Measurements from ENCODE around the gene HSPA1A. TPM values are rescaled to one million over a fixed set of nuclear protein-coding genes. Genes with fewer than 3 reads are reported as not detected.
"Not testable (repeated sequence)": the region's sequence is repeated elsewhere in the genome, so short reads cannot be mapped to it uniquely, and the experiment has no call there.

The HSPA1A gene
- total and polyA plus RNA-seq, 11 donors = 157 to 412 (median 196) TPM

DNA sequence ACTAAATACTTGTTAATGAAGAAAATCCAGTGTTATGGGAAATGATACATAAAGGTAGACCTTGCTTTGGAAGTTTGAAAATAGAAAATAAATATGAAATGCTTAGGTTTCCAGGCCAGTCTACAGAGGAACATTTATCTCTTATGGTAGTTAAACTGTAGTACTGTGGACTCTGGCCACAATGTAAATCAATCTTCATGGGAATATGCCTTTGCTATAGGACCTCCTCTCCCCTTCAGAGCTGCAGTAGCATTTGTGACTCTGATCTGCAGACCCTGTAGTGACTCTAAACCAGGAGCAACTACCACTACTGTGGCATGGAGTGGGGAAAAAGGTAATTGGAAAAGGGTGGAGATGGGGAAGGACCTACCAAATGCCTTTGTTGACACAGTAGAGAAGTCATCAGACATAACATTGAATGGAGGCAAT lies 4.5 kb downstream of the HSPA1A start:
- Histone ChIP-seq H3K9me3 (no peaks in the 10 kb centered on the region), H3K36me3 (peaks cover 0 to 3% (median 0%) of the 10 kb centered on the region in 9 donors), H3K4me3 (peak overlapping the region in 7 of 12 donors; percentile 58 to 70 (median 65)), H3K27ac (peak overlapping the region; percentile 33 to 100 (median 98)), H3K4me1 (peaks cover 0 to 64% (median 45%) of the 10 kb centered on the region in 12 donors), H3K27me3 (no peaks in the 10 kb centered on the region)
- intact Hi-C loops (cut with DNase I) = loop anchor here in 1 of 10 donors (5.0 kb wide), 1 partner anchor 88 kb away; no protein-coding TSS in a partner anchor
- DNase-seq = no peak
- ATAC-seq = no peak
- TF ChIP-seq, protein P1, sequence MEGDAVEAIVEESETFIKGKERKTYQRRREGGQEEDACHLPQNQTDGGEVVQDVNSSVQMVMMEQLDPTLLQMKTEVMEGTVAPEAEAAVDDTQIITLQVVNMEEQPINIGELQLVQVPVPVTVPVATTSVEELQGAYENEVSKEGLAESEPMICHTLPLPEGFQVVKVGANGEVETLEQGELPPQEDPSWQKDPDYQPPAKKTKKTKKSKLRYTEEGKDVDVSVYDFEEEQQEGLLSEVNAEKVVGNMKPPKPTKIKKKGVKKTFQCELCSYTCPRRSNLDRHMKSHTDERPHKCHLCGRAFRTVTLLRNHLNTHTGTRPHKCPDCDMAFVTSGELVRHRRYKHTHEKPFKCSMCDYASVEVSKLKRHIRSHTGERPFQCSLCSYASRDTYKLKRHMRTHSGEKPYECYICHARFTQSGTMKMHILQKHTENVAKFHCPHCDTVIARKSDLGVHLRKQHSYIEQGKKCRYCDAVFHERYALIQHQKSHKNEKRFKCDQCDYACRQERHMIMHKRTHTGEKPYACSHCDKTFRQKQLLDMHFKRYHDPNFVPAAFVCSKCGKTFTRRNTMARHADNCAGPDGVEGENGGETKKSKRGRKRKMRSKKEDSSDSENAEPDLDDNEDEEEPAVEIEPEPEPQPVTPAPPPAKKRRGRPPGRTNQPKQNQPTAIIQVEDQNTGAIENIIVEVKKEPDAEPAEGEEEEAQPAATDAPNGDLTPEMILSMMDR (IDR thresholded peaks at IDR 0.05) = no peak
- TF ChIP-seq POLR2A (IDR thresholded peaks at IDR 0.05) = no peak

DNA sequence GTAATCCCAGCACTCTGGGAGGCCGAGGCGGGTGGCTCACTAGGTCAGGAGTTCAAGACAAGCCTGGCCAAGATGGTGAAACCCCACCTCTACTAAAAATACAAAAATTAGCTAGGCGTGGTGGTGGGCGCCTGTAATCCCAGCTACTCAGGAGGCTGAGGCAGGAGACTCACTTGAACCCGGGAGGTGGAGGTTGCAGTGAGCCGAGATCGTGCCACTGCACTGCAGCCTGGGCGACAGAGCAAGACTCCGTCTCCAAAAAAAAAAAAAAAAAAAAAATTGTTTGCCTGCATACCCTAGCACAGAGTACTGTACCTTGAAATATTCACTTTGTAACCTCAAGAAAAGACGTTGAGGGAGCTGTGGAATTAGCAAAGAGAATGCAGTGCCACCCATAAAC lies 5.1 kb downstream of the HSPA1A start:
- H3K27ac ChIP-seq = peak overlapping the region; percentile 93 to 100 (median 99)
- not testable (repeated sequence) for DNase-seq, ATAC-seq, H3K36me3 ChIP-seq, H3K9me3 ChIP-seq, H3K27me3 ChIP-seq
- 88 to 92% (median 91%) methylated on average over 10 of the region's 10 CpGs for WGBS, 4 donors
- intact Hi-C loops (cut with DNase I) = loop anchor here in 1 of 10 donors (5.0 kb wide), 1 partner anchor 88 kb away; no protein-coding TSS in a partner anchor
- peaks cover 0 to 65% (median 45%) of the 10 kb centered on the region in 12 donors for H3K4me1 ChIP-seq
- peak overlapping the region in 4 of 12 donors; percentile 63 to 72 (median 66) for H3K4me3 ChIP-seq

DNA sequence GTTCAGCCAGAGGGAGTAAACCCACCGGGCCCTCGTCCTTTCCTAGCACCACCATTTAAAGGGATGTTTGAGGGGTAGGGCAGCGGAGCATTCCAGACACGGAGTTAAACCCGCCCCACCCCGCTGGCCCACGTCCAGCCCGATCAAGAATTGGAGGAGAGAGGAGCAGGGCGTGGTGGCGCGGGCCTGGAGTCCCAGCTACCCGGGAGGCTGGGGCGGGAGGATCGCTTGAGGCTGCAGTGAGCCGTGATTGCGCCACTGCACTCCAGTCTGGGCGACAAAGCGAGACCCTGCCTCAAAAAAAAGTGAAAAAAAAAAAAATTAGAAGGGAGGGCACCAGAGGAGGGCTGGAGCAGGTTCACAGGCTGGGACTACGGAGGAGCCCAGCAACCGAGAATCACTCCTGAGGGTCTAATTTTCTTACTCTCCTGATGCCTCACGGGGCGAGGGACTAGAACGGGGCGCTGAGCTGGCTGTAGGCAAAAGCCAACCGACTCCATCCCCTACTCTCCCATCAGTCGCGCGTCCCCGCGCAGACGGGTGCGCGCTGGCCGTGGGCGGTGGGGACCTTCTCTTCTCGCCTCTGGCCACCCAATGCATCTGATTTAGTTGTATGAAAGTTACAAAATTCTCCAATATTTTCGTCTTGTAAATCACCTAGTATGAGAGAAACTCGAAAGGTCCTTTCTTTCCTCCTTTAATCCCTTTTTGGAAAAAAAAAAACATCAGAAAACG lies 6.1 kb downstream of the HSPA1A start:
- no peaks in the 10 kb centered on the region for H3K9me3 ChIP-seq
- H3K27ac ChIP-seq = peak overlapping the region; percentile 93 to 100 (median 99)
- peak overlapping the region; percentile 24 to 73 (median 62) for H3K4me3 ChIP-seq
- DNase-seq = peak; percentile 64 to 89 (median 82)
- intact Hi-C loops (cut with DNase I) = loop anchor here in 1 of 10 donors (5.0 kb wide), 1 partner anchor 89 kb away; no protein-coding TSS in a partner anchor
- H3K36me3 ChIP-seq = peaks cover 0 to 3% (median 0%) of the 10 kb centered on the region in 9 donors
- peak; percentile 38 to 68 (median 59) for ATAC-seq
- TF ChIP-seq, protein P1 (IDR thresholded peaks at IDR 0.05) = no peak
- peak in 1 of 2 donors; percentile 49 for TF ChIP-seq POLR2A (IDR thresholded peaks at IDR 0.05)
- 4 to 5% (median 5%) methylated on average over 39 of the region's 39 CpGs for WGBS, 4 donors
- H3K27me3 ChIP-seq = no peaks in the 10 kb centered on the region
- H3K4me1 ChIP-seq = peaks cover 0 to 75% (median 50%) of the 10 kb centered on the region in 12 donors

DNA sequence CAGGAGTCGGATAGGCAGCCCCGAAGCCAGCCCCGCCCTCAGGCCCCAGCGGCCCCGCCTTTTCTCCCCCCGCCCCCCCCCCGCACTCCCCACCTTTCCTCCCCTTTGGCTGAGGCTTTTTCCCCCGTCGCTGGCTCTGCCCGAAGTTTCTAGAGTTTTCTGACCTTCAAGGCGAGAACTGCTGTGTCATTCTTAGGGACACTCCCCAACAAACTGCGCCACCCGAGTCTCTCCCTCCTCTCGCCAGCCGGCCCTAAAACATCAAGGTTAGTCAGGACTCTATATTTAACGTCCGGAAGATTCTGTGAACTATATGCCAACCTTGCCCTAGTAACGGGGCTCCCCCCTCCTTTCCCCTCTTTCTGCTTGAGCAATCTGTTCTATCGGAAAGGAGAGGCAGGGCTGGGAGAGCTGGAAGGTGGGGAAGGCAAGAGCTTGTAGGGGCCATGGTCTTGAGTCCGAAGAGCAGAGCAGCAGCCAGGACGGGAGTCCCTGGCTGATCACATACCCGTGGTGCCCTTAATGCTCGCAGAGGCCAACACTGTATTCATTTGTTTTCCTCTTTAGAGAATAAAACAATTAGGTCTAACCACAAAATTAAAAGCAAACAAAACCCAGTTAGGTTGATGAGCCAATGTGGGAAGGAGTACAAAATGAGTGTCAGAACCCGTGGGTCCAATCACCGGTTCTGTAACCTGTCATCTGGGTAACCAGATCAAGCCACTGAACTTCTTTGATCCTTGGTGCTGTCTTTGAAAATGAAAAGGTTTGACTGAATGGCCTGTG lies 6.9 kb downstream of the HSPA1A start:
- TF ChIP-seq POLR2A (IDR thresholded peaks at IDR 0.05) = peak in 1 of 2 donors; percentile 82
- TF ChIP-seq, protein P1 (IDR thresholded peaks at IDR 0.05) = no peak
- H3K36me3 ChIP-seq = peaks cover 0 to 3% (median 0%) of the 10 kb centered on the region in 9 donors
- peak overlapping the region; percentile 93 to 100 (median 99) for H3K27ac ChIP-seq
- intact Hi-C loops (cut with DNase I) = loop anchor here in 1 of 10 donors (5.0 kb wide), 1 partner anchor 90 kb away; no protein-coding TSS in a partner anchor
- peaks cover 0 to 78% (median 52%) of the 10 kb centered on the region in 12 donors for H3K4me1 ChIP-seq
- no peaks in the 10 kb centered on the region for H3K9me3 ChIP-seq
- WGBS, 4 donors = 1 to 3% (median 2%) methylated on average over 24 to 25 of the region's 25 CpGs
- H3K4me3 ChIP-seq = peak overlapping the region; percentile 2 to 73 (median 62)
- ATAC-seq (peak; percentile 58 to 82 (median 72)), DNase-seq (peak; percentile 82 to 93 (median 89))
- no peaks in the 10 kb centered on the region for H3K27me3 ChIP-seq

DNA sequence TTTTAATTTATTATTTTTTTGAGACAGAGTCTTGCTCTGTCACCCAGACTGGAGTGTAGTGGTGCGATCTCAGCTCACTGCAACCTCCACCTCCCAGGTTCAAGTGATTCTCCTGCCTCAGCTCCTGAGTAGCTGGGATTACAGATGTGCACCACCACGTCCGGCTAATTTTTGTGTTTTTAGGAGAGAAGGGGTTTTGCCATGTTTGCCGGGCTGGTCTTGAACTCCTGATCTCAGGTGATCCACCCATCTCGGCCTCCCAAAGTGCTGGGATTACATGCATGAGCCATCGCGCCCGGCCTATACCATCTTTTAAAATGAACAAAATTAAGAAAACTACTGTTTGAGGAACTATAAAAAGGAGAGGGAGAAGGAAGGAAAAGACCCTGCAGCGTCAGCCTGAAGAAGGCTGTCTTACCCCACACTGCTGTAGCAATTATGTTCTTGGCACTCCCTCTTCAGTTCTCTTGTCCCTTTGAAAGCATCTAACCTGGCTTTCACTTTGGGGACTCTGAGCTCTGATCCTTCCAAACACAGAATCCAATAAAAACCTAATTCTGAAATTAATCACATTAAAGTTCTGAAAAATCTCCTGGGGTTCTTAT lies 8.4 kb downstream of the HSPA1A start:
- not testable (repeated sequence) for H3K9me3 ChIP-seq, DNase-seq, ATAC-seq, H3K36me3 ChIP-seq, H3K27me3 ChIP-seq
- H3K4me3 ChIP-seq = peak overlapping the region in 1 of 12 donors; percentile 63
- 90 to 95% (median 92%) methylated on average over 9 of the region's 9 CpGs for WGBS, 4 donors
- peaks cover 0 to 65% (median 43%) of the 10 kb centered on the region in 12 donors for H3K4me1 ChIP-seq
- intact Hi-C loops (cut with DNase I) = loop anchor here in 1 of 10 donors (5.0 kb wide), 1 partner anchor 91 kb away; no protein-coding TSS in a partner anchor
- H3K27ac ChIP-seq = peak overlapping the region in 11 of 12 donors; percentile 93 to 100 (median 99)
